Astrocyte of the cerebellum (primary cell): ENCODE measurements around the gene GALNT17.

Experiments used
- DNase-seq: peaks from one replicate; pipeline ENCODE4 v3.0.0-alpha.2; 2011; ENCODE audit warnings: low read depth
- H3K4me3 ChIP-seq: 2 replicates; pipeline ENCODE4 v1.5.1; 2011; ENCODE audit warnings: mild to moderate bottlenecking, low read depth, low read length, moderate library complexity
- CTCF ChIP-seq: IDR thresholded peaks from 2 replicates; pipeline ENCODE4 v1.5.1; 2012; ENCODE audit warnings: low read length, low read depth, moderate library complexity, mild to moderate bottlenecking; ENCODE audit errors: missing control alignments
- in situ Hi-C: cut with HindIII; loops from 2 replicates; pipeline ENCODE4 v1.10.0; 2017; ENCODE audit warnings: low sequenced_read_pairs

GALNT17 gene

GRCh38 chr7:71668572-71668971 is 536.6 kb downstream of the GALNT17 start:
- no peak for DNase-seq
- in situ Hi-C loops = no loop called here
- H3K4me3 ChIP-seq = no peak overlapping the region
- TF ChIP-seq CTCF = no peak

- no peak for TF ChIP-seq CTCF
- DNase-seq = no peak
- in situ Hi-C loops = no loop called here
- H3K4me3 ChIP-seq = no peak overlapping the region
Observed at GRCh38 chr7:71679480-71679879, 547.5 kb downstream of the GALNT17 start.

GRCh38 chr7:71682181-71682580 is 550.2 kb downstream of the GALNT17 start:
- H3K4me3 ChIP-seq = no peak overlapping the region
- no peak for DNase-seq
- TF ChIP-seq CTCF = no peak
- in situ Hi-C loops = no loop called here

- H3K4me3 ChIP-seq = no peak overlapping the region
- in situ Hi-C loops = no loop called here
- TF ChIP-seq CTCF = no peak
- DNase-seq = no peak
Observed at GRCh38 chr7:71682841-71683781, 551.2 kb downstream of the GALNT17 start.

- in situ Hi-C loops = no loop called here
- TF ChIP-seq CTCF = no peak
- no peak for DNase-seq
- no peak overlapping the region for H3K4me3 ChIP-seq
Observed at GRCh38 chr7:71687286-71687685, 555.3 kb downstream of the GALNT17 start.

- no peak for TF ChIP-seq CTCF
- no peak for DNase-seq
- in situ Hi-C loops = no loop called here
- H3K4me3 ChIP-seq = no peak overlapping the region
Observed at GRCh38 chr7:71687831-71688599, 556.1 kb downstream of the GALNT17 start.
